NAMALWA (cell line): ENCODE results near the gene PNPLA5.

Source experiments
- DNase-seq: peaks from one replicate; pipeline ENCODE4 v3.0.0-alpha.2; 2015; ENCODE audit warnings: low spot score

PNPLA5 gene

DNA sequence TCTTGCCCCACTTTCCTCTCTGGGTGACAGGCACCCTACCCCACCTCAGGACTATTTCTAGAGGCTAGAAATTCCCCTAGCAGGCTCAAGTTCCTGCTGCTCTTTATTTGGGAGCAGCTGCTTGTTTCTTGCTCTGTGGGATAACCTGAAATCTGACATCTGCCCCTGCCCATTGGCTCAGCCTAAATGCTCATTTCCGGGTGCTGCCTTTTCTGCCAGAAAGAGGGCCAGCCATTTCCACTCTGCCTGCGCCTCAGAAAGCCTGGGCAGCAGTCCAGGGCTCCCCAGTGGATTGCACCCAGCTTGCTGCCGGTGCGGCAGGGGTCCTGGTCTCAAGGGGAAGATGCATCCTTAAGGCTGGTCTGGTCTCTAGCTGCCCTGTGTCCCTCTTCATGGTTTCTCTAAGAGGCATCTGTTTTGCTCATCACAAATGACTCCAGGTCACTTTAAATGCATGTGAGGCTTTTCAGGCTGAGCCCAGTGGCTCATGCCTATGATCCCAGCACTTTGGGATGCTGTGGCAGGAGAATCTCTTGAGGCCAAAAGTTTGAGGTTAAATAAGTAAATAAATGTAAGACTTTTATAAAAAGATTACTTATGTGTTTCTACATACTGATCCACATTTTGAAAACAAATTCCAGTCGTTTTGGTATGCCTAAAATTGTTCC, 10.3 kb upstream of the PNPLA5 start:
- DNase-seq = no peak

DNA sequence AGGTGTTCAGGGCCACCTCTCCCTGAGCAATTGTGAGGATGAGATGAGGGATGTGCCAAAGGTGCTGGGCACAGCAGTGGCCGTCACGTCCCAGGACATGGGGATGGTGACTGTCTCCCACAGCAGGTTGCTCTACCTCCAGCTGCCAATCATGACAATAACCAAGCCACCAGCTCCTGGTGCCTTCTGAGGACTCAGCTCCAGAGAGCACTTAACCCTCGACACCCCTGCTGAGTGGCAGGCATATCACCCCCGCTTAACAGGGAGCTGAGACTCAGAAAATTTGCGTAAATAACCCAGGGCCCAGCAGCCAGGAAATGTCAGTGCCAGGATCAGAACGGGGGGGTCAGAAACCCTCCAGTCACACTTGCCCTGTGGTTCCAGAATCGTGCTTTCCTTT, 8.4 kb upstream of the PNPLA5 start:
- DNase-seq = no peak

DNA sequence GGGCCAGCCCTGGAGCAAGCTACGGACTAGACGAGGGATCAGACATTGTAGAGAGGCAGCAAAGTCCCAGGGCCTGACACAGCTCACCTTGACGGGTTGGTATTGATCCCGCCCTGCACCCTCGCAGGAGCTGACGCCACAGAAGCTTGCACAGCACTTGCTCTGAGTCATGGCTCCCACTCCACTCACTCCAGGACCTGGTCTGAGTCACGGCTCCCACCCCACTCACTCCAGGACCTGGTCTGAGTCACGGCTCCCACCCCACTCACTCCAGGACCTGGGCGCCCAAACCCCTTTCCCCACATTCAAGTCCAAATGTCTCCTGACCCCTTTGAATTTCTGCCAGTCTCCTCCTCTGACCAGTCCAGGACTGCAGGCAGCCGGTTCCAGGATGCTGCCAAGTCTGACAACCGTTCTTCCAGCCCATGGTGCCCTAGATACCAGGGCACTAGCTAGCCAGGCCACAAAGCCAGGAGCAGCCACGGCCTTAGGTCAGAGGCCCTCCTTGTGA, 6.0 kb upstream of the PNPLA5 start:
- no peak for DNase-seq

DNA sequence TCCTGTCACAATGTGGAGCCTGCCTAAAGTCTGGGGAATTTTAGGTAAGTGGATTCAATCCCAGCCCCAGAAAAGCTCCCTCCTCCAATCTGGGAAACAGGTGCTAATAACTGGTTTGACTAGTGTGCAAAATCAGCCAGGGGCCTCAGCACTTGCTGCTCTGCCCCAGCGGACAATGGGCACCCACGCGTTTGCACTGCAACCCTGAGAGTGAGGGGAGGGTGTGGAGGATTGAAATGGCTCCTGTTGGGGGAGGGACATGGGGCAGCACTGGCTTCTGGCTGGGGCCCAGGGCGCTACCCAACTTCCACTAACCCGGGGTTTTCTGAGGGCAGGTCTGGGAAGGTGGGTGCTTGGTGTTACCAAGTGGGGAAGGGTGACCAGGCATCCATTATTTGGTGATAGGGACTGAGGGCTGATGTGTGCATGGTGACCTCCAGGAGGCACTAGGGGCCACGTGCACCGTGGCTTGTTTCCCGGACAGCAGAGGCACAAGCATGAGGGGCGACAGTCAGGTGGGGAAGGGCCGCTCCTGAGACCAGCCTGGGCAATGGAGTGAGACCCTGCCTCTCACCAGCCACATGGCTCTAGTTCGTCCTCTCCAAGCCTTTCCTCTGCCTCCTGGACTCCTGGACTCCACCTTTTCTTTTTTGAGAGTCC, 4.3 kb upstream of the PNPLA5 start:
- peak; percentile 12 for DNase-seq

DNA sequence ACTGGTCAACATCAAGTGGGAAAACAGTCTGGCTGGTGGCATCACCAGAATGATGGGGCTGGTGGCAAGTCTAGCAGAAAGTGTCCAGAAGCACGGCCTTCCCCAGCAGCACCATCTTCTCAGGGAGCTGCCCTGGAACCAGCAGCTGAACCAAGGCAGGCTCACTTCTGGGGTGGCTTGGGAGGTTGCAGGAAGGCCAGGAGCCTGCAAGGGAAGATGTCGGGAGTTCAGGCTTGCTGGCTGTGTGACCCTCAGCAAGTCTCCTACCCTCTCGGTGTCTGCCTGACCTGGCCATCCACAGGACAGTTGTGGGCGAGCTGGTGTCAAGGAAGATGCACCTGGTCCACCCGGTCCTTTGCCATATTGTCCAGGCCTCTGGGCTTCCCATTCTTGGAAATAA, 2.3 kb upstream of the PNPLA5 start:
- no peak for DNase-seq

DNA sequence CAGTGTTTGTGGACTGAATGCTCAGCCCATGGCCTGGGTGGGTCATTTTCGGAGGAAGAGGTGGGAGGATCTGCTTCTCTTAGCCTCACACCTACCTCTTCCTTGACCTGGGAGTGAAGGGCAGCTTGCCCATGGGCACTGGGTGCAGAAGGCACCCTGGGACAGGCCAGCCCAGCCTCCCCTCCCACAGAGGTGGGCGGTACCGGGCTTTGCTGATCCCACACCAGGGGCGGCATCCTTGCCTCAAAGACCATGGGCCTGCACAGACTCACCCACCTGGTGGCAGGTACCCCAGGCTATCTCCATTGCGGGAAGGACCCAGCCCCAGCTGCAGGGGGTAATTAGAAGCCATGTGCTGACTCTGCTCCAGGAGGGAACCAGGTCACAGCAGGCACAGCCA, 1.5 kb upstream of the PNPLA5 start:
- DNase-seq = no peak

DNA sequence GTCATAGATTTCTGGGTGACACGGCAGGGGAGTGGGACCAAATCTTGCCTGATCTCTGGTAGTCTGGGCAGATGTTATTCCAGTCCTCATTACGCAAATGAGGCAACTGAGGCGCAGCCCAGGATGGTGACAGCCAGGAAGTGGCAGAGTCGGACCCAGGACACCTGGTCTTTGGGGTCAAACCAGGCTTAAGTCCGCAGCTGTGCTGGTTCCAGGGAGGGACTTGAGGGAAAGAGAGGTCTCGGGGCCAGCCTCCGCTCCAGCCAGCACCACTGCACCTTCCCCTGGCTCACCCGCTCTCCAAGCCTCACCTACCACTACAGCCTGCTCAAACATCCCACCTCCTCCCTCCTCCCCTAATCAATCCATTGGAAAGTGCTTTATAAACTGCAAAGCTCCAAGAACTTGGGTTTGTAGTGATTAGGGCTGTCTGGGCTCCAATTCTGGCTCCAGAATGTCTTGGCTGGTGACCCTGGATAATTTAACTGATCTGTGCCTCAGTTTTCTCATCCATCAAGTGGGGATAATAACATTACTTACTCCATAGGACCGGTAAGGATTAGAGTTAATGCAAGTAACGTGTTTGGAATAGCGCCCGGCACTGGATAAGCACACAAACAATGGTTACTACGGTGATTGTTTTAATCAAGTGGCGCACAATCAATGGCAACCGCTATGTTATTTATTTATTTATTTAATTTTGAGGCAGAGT, 526 bp upstream of the PNPLA5 start:
- no peak for DNase-seq

DNA sequence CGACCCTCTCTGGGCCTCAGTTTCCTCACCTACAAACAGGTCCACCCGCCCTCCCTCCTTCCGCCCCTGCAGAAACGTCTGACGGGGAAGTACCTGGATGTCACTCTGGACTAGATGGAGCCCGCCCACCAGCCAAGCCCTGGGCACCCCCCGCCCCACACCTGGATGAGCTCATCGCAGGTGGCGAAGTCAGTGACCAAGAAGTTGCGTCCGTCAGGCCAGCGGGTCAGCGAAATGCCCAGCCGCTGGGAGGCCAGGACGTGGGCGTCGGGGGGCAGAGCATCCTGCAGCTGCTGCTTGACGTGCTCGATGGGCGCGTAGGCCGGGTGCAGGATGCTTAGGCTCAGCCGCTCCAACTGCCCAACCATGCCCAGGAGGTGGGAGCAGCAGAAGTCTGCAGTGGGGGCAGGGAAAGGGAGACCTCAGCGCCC, 897 bp downstream of the PNPLA5 start:
- DNase-seq = no peak

DNA sequence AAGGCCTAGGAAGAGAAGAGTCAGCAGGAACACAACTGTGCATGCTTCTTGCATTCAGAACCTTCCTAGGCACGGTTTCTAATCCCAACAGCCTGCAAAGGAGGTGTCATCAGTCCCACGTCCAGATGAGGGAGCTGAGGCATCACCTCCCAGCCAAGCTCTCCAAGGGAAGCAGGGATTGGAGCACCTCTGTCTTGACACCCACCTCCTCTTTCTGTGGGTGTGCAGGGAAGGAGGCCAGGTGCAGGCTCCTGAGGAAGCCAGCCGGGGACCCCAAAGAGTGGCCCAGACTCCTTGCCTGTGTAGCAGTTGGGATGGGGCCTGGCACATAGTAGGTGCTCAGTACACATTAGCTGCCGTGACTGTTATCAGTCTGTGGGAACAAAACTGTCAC, 2.0 kb downstream of the PNPLA5 start:
- no peak for DNase-seq

DNA sequence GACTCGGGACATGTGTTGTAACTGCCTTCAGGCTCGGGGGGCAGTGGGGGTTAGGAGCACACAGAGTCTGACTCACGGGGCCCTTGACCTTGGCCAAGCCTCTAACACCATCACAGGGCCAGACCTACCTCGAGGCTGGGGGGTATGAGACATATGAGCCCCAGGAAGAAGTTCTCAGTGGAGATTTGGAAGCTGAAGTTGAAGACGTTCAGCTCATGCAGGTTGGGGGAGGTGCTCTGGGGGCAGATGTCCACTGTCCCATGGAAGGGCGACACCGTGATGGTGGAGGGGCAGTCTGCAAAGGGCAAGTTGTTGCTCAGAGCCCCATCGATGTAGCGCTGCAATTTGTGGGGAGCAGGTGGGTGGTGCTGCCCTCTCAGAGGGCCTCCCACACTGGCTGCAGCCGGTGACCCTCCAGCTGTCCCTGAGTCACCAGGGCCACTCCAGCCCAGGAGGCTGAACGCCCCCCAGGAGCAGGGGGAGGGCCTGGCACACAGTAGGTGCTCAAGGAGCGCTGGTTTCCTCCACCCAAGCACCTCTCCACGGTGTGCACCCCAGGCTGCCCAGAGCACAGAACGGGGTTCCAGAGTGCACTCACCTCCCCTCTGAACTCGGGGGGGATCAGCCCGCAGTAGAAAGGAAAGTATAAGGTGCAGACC, 2.5 kb downstream of the PNPLA5 start:
- no peak for DNase-seq

DNA sequence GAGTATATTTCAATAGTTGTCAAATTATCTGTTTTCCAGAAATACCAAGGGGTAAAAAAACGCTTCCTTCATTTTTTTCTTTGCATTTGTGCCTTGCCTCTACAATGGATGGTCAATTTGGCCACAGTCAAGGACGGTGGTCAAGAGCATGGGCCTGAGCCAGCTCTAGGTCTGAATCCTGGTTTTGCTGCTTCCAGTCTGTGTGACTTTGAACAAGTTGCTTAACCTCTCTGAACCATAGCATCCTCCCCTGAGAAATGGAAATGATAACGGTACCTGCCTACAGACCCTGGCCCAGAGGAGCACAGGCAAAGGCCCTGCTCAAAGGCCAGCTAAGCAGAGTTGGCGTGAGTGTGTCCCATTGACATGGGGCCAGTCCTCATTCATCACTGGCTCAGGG, 3.1 kb downstream of the PNPLA5 start:
- no peak for DNase-seq

DNA sequence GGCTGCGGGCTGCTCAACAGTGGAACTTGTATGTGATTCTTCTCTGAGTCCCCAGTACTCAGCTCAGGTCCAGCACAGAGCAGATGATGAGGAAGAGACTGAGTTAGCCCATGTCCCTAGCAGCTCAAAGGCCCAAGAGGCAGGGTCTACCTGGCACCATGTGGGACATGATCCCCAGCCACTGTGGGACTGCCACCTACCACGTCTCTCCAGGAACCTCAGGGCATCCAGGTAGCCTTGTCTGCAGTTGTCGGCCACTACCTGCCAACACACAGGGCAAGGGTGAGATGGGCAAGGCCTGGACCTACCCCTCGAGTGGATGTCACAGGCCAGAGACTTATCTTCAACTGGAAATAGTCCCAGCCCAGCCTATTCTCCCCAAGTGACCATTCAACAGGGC, 4.4 kb downstream of the PNPLA5 start:
- no peak for DNase-seq

DNA sequence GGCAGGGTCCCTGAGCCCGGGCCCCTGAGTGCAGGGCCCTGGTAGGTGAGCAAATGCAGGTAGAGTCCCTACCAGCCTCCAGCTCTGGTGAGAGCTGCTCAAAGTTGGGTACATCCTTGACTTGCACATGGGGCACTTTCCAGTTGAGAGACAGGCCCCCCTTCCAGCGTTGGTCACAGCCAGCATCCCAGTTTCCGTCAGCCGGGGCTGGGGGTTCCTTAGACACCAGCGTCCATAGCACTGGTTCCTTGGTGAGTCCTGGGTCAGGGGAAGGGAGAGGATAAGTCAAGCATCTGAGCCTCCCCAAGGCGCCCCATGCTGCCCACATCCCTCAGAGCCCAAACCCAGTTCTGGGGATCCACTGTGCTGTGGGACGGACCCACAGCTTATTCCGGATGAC, 5.6 kb downstream of the PNPLA5 start:
- no peak for DNase-seq

DNA sequence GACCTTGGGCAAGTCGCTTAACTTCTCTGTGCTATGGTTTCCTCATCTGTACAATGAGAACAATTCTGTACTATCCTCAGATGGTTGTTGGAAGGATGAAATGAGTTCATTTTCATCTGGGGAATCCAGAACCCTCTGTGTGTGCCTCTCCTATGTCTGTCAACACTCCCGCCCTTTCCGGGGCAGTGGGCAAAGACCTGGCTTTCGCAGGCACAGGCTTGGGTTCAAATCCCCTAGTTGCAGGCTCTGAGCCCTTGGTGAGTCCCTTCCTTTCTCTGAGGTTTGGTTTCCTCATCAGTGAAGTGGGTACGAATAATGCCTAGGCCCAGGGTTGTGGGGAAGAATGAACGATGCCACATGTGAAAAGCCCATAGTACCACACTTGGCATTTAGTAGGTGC, 6.0 kb downstream of the PNPLA5 start:
- no peak for DNase-seq

DNA sequence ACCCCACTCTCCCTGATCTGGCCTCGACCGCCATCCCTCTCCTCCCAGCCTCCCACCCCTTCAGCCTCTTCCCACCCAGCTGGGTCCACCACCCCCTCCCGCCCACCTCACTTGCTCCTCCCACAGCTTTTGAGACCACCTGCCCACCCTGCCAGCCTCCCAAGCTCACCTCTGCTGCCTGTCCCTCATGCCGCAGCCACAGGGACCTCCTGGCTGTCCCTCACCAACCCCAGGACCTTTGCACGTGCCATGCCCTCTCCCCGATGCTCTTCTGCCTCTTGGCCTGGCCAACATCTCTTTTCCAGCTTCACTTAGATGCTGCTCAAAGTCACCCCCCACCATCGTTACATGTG, 6.5 kb downstream of the PNPLA5 start:
- DNase-seq = no peak

DNA sequence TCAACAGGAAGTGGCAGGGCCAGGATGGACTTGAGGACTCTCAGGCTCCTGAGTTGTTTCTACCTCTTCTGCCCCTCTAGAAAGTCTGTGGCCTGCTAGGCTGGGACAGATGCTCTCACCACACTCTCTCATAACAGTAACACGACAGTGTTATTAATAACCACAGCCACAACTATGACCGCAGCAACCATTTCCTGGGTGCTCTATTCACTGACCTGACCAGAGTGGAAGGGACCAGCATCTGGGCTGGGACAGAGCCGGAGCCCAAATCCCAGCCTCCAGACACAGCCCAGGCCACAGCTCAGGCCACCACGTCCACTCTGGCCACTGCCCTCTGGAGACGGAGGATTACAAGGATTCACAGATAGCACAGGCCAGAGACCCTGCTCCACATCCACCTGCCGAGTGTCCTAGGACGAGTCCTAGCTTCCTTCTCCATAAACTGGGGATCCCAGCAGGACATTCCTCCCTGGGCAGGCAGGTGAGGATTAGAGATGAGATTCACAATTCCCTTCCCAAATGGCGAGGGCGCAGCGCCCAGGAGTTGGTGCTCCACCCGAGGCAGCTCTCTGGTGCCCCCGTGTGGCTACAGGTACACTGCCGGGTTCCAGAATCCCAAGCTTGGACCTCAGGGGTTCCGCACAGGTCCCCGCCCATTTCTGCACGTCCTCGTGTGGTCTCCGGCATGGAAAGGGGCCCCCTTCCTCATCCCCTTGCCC, 7.1 kb downstream of the PNPLA5 start:
- DNase-seq = peak; percentile 60

DNA sequence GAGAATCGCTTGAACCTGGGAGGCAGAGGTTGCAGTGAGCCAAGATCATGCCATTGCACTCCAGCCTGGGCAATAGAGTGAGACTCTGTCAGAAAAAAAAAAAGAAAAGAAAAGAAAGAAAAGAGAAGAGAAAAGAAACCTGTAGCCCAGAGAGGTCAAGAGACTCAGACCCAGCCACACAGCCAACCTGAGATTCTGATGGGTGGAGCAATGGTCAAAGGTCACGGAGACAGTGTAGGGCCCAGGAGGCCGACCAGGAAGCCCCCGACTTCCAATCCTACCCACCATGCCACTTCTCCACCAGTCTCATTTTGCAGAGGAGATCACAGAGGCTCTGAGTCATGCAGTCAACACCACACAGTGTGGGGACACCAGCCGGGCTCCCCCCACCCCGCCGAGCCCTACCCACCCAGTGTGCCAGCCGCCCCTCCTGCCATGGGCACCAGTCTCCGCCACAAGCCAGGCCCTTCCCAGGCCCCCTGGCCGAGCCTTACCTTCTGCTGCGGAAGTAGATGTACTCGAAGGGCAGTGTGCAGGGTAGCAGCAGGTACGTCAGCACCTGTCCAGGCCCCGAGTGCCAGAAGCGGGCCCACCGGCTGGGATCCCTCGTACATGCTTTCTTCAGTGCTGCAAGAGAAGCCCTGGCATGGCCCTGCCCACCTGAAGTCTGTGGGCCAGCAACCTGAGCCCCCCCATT, 7.9 kb downstream of the PNPLA5 start:
- DNase-seq = no peak

DNA sequence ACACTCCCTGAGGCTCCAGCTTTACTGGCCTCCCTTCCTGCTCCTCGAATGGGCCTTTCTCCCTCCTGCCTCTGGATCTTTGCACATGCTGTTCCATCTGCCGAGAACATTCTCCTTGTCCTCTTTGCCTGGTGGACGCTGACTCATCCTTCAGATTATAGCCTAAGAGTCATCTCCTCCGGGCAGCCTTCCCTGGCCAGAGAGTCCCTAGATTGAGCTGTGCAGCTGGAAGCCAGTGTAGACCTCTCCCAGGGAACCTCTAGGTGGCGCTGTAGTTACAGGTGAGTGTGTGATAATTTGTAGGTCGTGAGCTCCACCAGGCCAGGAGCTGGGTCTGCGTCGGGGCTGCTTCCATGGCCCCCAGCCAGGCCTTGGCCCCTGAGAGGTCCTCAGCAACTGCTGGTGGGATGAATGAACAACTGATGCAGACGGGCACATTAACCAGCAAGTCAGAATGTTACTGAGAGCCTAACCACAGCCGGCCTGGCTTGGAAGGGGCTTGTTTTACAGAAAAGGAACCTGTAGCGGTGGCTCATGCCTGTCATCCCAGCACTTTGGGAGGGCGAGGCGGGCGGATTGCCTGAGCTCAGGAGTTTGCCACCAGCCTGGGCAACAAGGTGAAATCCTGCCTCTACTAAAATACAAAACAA, 8.7 kb downstream of the PNPLA5 start:
- peak; percentile 83 for DNase-seq

DNA sequence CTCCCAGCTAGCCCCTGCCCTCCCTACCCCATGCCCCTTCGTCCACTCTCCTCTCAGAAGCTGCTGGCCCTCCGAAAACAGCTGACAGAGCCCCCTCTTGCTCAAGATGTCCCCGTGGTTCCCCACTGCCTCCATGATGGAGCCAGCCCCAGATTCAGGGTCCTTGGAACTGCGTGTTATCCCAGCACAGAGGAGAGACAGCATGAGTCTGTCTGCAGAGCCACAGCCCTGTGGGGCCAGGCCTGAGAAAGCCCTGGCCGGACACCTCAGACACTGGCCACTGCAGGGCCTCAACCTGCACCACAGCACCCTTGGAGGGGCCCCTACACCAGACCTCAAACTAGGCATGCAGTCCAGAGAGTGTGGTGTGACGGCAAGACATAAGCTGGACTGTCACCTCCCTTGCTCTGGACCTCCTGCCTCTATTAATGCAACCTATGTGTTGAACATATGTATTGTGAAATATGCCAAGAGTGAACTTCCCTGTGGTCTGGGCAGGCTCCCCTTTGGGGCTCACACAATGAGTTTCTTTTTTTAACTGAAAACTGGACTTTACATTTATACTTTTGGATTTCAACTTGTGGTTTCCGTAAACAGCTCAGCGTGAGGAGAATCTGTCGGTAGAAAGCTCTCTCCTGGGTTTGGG, 9.6 kb downstream of the PNPLA5 start:
- no peak for DNase-seq
